Memory B cell (primary cell): ENCODE measurements around the gene CDC73.
"Not testable (repeated sequence)": the region's sequence is repeated elsewhere in the genome, so short reads cannot be mapped to it uniquely, and the experiment has no call there.

Source experiments
- ATAC-seq: fragments of 150-1000 bp; cut with Tn5 transposase; 2 replicates; pipeline ENCODE4 v1.10.0; 2021; ENCODE audit warnings: low read depth, mild to moderate bottlenecking, moderate library complexity
- DNase-seq, 2 donors: peaks; one replicate each; pipeline ENCODE4 v3.0.0; 2022; ENCODE audit warnings: low spot score in 2 of 2
- H3K27ac Mint-ChIP-seq: one replicate; pipeline ENCODE4 v1.8.0; 2022; ENCODE audit warnings: mild to moderate bottlenecking, moderate library complexity, mixed read lengths
- H3K27me3 Mint-ChIP-seq: one replicate; pipeline ENCODE4 v1.8.0; 2022; ENCODE audit warnings: mixed read lengths
- H3K36me3 Mint-ChIP-seq: one replicate; pipeline ENCODE4 v1.8.0; 2022; ENCODE audit warnings: mild to moderate bottlenecking, mixed read lengths
- H3K4me1 Mint-ChIP-seq: one replicate; pipeline ENCODE4 v1.8.0; 2022; ENCODE audit warnings: mixed read lengths
- H3K4me3 Mint-ChIP-seq: one replicate; pipeline ENCODE4 v1.8.0; 2022; ENCODE audit warnings: mild to moderate bottlenecking, moderate library complexity, mixed read lengths
- H3K9me3 Mint-ChIP-seq: one replicate; pipeline ENCODE4 v1.8.0; 2022; ENCODE audit warnings: mixed read lengths

CDC73 gene

GRCh38 chr1:193284219-193284618 lies 162.4 kb downstream of the CDC73 start:
- Mint-ChIP-seq H3K4me1 (no peaks in the 10 kb centered on the region), H3K4me3 (no peak overlapping the region), H3K27me3 (peaks cover 4% of the 10 kb centered on the region), H3K36me3 (peaks cover 2% of the 10 kb centered on the region), H3K27ac (no peak overlapping the region), H3K9me3 (peaks cover 2% of the 10 kb centered on the region)
- ATAC-seq = no peak
- DNase-seq = no peak

GRCh38 chr1:193285641-193286040 lies 163.8 kb downstream of the CDC73 start:
- Mint-ChIP-seq H3K27me3 (peaks cover 5% of the 10 kb centered on the region), H3K27ac (no peak overlapping the region), H3K4me3 (no peak overlapping the region), H3K4me1 (no peaks in the 10 kb centered on the region), H3K36me3 (no peaks in the 10 kb centered on the region), H3K9me3 (no peaks in the 10 kb centered on the region)
- no peak for ATAC-seq
- no peak for DNase-seq

GRCh38 chr1:193288548-193289080 lies 166.8 kb downstream of the CDC73 start:
- not testable (repeated sequence) for H3K27me3 Mint-ChIP-seq, H3K27ac Mint-ChIP-seq

GRCh38 chr1:193293726-193294125 lies 171.9 kb downstream of the CDC73 start:
- Mint-ChIP-seq H3K4me1 (no peaks in the 10 kb centered on the region), H3K27ac (no peak overlapping the region), H3K27me3 (peaks cover 2% of the 10 kb centered on the region), H3K36me3 (no peaks in the 10 kb centered on the region), H3K9me3 (peaks cover 6% of the 10 kb centered on the region), H3K4me3 (no peak overlapping the region)
- no peak for ATAC-seq
- DNase-seq = no peak

More at GRCh38 chr1:193288548-193289080, 166.8 kb downstream of the CDC73 start:
- not testable (repeated sequence) for H3K4me3 Mint-ChIP-seq, H3K9me3 Mint-ChIP-seq, ATAC-seq, DNase-seq, H3K4me1 Mint-ChIP-seq, H3K36me3 Mint-ChIP-seq

GRCh38 chr1:193299038-193299437 lies 177.2 kb downstream of the CDC73 start:
- Mint-ChIP-seq H3K36me3 (no peaks in the 10 kb centered on the region), H3K27ac (no peak overlapping the region), H3K4me1 (peaks cover 4% of the 10 kb centered on the region), H3K4me3 (no peak overlapping the region), H3K9me3 (peaks cover 6% of the 10 kb centered on the region), H3K27me3 (peaks cover 4% of the 10 kb centered on the region)
- ATAC-seq (no peak), DNase-seq (no peak)

GRCh38 chr1:193301746-193302145 lies 179.9 kb downstream of the CDC73 start:
- H3K4me1 Mint-ChIP-seq = peaks cover 4% of the 10 kb centered on the region
- H3K4me3 Mint-ChIP-seq = no peak overlapping the region
- H3K27me3 Mint-ChIP-seq = peaks cover 4% of the 10 kb centered on the region
- ATAC-seq = no peak
- no peaks in the 10 kb centered on the region for H3K36me3 Mint-ChIP-seq
- no peak for DNase-seq
- no peak overlapping the region for H3K27ac Mint-ChIP-seq
- peaks cover 2% of the 10 kb centered on the region for H3K9me3 Mint-ChIP-seq

GRCh38 chr1:193303849-193304248 lies 182.0 kb downstream of the CDC73 start:
- ATAC-seq = no peak
- Mint-ChIP-seq H3K27ac (no peak overlapping the region), H3K36me3 (no peaks in the 10 kb centered on the region), H3K4me3 (no peak overlapping the region), H3K27me3 (peaks cover 4% of the 10 kb centered on the region), H3K4me1 (peaks cover 4% of the 10 kb centered on the region), H3K9me3 (no peaks in the 10 kb centered on the region)
- no peak for DNase-seq
